GM19468 (cell line): ENCODE data around the gene STAC.

Source experiments
- ATAC-seq: cut with Tn5 transposase; IDR thresholded peaks from one replicate; pipeline ENCODE4 v1.9.1; 2021; ENCODE audit warnings: mild to moderate bottlenecking, moderate library complexity, moderate number of reproducible peaks; ENCODE audit not compliant: unreplicated experiment; ENCODE audit errors: extremely low read depth

The STAC gene, protein sequence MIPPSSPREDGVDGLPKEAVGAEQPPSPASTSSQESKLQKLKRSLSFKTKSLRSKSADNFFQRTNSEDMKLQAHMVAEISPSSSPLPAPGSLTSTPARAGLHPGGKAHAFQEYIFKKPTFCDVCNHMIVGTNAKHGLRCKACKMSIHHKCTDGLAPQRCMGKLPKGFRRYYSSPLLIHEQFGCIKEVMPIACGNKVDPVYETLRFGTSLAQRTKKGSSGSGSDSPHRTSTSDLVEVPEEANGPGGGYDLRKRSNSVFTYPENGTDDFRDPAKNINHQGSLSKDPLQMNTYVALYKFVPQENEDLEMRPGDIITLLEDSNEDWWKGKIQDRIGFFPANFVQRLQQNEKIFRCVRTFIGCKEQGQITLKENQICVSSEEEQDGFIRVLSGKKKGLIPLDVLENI

GRCh38 chr3:36380221-36381031 is at the start of gene STAC:
Gene STAC, plus strand, starts transcription at chr3:36380504. Its CDS starts 140 bp downstream, at chr3:36380644.
- ATAC-seq, result no peak

DNA sequence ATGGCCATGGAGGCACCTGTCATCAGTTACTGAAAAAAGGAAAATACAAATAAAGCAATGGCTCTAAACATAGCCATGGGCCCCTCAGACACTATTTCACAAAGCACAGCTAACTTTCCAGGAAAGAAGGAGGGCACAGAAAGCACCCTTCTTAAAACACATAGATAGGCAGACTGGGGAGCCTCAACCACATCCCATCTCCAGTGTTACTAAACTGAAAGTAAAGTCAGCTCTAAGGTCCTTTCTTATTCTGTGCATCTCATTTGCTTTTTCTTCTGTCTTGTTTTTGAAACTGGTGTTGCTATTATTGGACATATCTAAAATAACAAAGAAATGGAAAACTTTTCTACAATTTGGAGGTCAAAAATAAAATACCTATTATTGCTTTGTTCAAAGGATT is 48.2 kb upstream of the STAC start:
- ATAC-seq, result no peak

GRCh38 chr3:36362216-36362615 is 18.1 kb upstream of the STAC start:
- ATAC-seq, result no peak

GRCh38 chr3:36362973-36363372 is 17.3 kb upstream of the STAC start:
- ATAC-seq, result no peak

GRCh38 chr3:36364260-36364659 is 16.0 kb upstream of the STAC start:
- no peak for ATAC-seq

- ATAC-seq, result no peak
These were observed 14.5 kb upstream of the STAC start for GRCh38 chr3:36365829-36366228.

GRCh38 chr3:36366308-36366707 is 14.0 kb upstream of the STAC start:
- ATAC-seq, result no peak

DNA sequence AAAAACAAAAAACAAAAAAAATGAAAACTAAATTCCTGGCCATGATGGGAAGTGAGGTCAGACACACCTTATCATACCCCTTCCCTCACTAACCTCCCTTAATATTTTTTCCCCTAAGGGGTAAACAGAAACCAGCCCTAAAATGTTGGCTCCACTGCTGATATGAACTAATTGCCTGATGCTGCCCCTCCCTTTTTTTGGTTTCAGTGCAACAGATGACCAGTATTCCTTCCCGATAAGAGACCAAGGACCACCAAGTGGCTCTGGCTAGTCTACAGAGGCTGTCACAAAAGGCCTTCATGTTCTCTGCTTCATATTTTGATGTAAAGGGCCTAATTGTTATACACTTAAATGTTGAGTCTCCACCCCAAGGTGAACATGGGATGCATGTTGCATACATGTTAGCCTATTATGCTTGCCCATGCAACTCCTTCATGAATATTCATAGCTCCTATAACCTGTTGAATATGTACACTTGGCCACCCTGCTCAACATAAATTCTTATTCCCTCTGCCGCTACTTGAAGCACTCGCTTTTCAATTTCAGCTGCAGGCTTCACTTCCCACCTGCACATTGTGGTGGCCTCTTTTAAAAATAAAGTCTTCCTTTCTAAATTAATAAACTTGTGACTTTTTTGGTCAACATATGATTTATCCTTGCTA is 12.3 kb upstream of the STAC start:
- no peak for ATAC-seq

DNA sequence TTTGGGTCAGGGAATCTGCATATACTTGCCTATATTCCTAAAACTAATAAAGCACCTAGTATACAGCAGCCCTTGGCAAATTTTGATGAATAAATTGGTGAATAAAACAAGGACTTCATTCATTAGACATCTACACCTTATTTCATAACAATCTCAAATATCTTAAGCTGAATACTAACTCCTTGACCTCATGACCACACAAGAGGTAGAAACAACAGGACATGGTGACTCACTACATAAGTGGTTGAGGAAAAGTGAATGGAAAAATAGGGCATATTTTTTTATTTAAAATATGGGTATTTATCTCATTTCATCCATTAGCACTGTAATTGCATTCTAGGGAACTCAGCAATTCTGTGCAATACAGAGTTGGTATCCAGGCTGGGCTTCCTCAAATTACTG is 7.8 kb upstream of the STAC start:
- no peak for ATAC-seq

GRCh38 chr3:36373084-36373483 is 7.2 kb upstream of the STAC start:
- ATAC-seq, result no peak

DNA sequence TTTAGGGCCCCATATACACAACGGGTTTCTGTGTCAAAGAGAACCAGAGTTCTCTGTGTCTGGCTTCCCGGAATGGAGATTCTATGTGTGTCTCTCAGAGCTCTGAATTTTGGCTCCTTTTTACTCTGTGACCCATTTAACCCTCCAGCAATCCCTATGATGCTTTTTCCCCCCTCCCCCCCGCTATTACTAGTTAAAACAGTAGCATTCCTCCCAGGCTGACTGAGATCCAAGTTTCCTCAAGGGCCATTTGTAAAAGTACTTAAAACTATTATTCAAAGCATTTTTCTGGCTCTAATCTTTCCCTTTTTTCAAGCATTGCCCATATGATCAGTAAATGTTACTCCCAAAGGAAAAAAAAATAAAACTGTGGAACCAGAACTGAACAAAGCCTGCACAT is 6.6 kb upstream of the STAC start:
- ATAC-seq, result no peak

- ATAC-seq, result no peak
These were observed 458 bp upstream of the STAC start for GRCh38 chr3:36379872-36380220.

DNA sequence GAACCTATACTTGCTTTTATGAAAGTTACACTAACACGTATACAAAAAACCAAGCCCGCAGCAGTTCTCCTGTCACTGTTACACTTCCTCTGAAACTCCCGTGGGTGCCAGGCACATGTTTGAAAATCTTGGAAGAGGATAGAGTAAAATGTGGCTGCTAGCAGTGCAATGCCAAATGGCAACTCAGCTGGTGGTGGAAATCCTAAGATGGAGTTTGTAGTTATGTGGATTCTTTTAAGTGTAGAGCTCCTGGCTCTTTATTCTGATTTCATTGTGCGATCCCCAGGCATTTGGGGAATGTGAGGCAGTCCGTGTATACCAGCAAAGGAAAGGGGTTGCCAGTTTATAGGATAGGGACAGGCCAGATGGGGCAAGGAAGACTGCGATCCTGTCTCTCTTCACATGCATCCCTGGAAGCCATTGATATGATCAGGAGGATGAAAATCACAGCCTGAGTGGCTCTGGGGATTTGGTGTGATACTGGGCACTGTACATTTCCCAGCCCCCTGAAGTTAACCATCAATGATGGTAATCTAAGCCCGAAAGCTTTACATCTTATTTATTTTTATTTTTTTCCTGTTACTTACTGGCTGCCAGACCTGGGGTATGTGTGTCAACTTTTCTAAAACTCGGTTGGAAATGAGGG is 1.1 kb downstream of the STAC start:
- ATAC-seq, result no peak

GRCh38 chr3:36393563-36393962 is 13.3 kb downstream of the STAC start:
- no peak for ATAC-seq

GRCh38 chr3:36394176-36394575 is 13.9 kb downstream of the STAC start:
- ATAC-seq, result no peak

DNA sequence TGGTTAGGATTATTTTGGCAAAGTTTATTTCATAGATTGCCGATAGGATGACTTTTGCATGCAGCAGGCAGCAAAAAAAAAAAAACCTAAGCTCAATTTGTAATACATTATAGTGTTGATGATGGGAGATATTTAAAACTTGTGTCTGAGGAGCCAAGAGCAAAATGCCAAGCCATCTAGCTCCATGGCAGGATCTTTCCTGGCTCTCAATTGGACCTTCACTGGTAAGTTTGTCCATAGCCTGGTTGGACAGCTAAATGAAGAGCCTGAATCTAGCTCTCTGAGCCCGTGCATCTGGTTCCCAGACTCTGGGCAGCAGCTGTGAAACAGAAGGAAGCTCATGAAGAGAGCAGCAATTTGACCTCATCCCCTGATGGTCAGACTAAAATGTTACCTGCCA is 17.5 kb downstream of the STAC start:
- no peak for ATAC-seq

DNA sequence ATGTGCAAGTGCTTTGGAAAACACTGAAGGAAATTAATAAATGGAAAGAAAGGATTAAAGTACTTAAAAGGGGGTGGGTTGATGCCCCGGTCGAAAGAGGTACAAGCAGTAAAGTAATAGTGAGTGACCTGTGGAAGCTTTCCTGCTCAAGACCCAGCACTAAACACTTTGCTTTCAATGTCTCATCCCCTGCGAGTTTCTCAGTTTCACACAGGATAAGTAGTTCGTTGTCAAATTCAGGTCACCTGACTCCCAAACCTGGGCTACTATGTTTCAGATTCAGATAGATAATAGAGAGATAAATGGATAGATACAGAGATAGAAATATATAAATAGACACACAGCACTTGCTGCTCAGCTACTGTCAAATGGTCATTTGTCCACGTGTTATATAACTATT is 19.6 kb downstream of the STAC start:
- no peak for ATAC-seq

DNA sequence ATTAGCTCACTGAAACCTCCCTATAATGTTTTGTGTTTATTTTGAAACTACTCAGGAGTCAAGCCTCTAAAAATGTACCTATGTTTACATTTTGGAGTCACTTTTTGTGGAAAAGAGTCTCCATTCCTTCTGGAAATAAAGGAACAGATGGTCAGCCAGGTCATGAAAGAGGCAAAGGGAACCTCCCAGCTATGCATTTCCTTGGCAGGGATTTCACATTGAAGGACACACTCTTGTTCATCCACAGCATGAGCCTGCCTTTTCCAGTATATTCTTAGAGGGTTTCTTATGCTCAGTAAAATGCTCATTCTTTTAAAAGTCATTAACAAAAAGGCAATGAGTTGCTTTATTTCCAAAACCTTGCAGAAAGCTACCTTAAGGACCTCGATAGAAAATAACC is 20.8 kb downstream of the STAC start:
- no peak for ATAC-seq

GRCh38 chr3:36403661-36404060 is 23.4 kb downstream of the STAC start:
- no peak for ATAC-seq

DNA sequence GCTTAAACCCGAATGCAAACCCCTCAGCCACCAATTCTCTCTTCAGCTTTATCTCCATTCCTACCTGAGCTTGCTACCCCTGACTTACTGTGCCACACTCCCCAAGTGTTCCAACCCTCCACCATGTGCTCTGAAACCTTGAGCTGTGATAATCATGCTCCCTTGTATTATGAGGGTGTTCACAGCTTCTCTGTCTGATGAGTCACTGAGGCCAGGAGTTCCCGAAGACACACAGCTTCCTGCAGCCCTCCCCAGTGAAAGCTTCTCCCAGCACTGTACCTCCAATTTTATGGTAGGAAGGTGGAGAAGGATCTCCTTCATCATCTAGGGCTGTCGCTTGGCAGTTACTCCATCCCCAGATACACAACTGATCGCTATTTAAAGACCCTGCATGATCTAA is 24.9 kb downstream of the STAC start:
- no peak for ATAC-seq

GRCh38 chr3:36408146-36408545 is 27.8 kb downstream of the STAC start:
- ATAC-seq, result no peak
